Ovary (tissue), 3 donors: ENCODE results near the gene TET1.

ENCODE experiments used
- POLR2A ChIP-seq: fragments of 450-650 bp; IDR thresholded peaks from one replicate; pipeline ENCODE4 v1.6.1; 2017; ENCODE audit warnings: antibody characterized with exemption, mild to moderate bottlenecking, moderate library complexity
- TF ChIP-seq, protein P1 (sequence below), 3 donors: fragments of 450-650 bp in 2 of 3; fragments of 200-600 bp in 1 of 3; IDR thresholded peaks; one replicate each; pipeline versions ENCODE4 v1.5.1 to v1.8.0; 2016 to 2022; ENCODE audit warnings: antibody characterized with exemption in 3 of 3, mild to moderate bottlenecking in 1 of 3
- donor health status: DM: no; HTN: no; CAD: no.

DNA sequence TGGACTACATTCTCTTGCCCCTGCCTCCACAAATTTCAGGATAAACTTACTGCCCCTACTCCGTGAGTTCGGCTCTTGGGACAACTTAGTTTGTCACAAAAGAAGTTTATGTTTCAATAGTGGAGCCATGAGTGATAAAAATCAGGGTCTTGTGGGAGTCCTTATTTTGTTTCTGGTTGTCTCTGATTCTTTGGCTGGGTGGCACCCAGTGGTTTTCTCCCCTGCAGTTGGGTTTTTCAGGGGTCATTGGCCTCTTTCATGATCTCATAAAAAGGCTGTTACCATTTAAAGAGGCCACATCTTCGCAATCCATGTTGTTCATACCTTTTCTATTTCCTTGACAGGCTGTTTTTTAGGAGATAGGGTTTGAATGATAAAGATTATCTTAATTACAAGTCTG, 5.5 kb downstream of the TET1 start:
- TF ChIP-seq, protein P1, sequence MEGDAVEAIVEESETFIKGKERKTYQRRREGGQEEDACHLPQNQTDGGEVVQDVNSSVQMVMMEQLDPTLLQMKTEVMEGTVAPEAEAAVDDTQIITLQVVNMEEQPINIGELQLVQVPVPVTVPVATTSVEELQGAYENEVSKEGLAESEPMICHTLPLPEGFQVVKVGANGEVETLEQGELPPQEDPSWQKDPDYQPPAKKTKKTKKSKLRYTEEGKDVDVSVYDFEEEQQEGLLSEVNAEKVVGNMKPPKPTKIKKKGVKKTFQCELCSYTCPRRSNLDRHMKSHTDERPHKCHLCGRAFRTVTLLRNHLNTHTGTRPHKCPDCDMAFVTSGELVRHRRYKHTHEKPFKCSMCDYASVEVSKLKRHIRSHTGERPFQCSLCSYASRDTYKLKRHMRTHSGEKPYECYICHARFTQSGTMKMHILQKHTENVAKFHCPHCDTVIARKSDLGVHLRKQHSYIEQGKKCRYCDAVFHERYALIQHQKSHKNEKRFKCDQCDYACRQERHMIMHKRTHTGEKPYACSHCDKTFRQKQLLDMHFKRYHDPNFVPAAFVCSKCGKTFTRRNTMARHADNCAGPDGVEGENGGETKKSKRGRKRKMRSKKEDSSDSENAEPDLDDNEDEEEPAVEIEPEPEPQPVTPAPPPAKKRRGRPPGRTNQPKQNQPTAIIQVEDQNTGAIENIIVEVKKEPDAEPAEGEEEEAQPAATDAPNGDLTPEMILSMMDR (IDR thresholded peaks at IDR 0.05) = no peak
- TF ChIP-seq POLR2A = no peak
